TTC549 (cell line): Measurements from ENCODE around the gene EVI2B.
"Not testable (repeated sequence)": the region's sequence is repeated elsewhere in the genome, so short reads cannot be mapped to it uniquely, and the experiment has no call there.

ENCODE experiments used
- FAIRE-seq: peaks from 2 replicates; lab custom pipeline; 2012; peaks lifted over from hg19 to GRCh38; lab: Jason Lieb, UNC

EVI2B gene, protein sequence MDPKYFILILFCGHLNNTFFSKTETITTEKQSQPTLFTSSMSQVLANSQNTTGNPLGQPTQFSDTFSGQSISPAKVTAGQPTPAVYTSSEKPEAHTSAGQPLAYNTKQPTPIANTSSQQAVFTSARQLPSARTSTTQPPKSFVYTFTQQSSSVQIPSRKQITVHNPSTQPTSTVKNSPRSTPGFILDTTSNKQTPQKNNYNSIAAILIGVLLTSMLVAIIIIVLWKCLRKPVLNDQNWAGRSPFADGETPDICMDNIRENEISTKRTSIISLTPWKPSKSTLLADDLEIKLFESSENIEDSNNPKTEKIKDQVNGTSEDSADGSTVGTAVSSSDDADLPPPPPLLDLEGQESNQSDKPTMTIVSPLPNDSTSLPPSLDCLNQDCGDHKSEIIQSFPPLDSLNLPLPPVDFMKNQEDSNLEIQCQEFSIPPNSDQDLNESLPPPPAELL

DNA sequence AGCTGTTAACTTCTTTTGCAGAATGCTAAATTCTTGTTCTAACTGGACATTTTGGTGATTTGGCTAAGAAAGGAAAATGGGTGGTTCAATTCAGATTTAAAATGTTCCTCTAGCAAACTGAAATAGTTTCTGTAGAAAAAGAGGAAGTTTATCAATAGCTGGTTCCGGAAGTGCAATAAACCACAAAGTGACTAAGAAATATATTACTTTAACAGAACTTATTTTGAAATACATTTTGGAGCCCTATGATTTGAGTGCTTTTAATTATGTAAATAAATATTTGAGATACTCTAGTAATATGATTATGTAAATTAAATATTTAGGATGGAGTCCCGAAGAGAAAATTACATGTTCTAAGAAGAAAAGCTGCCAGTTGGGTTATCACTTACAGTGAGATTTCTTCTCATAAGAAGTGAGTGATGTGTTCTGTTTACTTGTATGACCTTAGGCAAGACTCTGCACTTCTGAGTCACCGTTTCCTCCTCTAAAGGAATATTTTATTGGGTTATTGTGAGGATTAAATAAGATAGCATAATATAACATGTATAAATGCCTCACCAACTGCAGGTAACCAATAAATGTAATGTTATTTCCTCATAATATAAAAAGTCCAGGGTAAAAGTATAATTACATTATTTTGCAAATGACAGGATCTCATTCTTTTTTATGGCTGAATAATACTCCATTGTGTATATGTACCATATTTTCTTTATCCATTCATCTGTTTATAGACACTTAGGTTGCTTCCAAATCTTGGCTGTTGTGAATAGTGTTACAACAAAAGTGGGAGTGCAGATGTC lies at the start of gene EVI2B:
EVI2B (minus strand) TSS at position 73 of the 800 bp plus-strand sequence. CDS start 8,445 bp downstream, outside the sequence.
- no peak for FAIRE-seq

DNA sequence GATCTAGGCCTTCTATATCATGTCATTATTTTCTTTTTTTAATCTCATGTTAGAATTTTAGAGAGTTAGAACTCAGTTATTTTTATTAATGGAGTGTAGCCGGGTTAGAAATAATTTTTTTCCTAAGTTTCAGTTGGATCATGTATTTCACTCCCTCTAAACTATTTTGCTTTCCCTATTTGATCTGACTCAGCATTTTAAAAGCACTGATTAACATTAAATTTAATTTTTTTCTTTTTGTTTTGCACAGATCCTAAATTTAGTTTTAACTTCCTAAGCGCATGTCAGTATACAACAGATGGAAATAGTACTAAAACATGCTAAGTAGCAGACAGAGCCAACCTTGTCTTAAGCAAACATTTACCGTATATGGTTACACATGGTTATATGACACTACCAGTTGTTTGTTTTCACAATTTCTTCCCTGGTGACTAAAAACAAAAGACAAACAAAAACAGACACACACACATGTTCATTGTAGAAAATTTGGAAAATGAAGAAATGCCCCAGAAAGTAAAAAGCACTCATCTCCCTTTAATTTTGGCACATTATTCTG lies 44.1 kb upstream of the EVI2B start:
- FAIRE-seq, result no peak

DNA sequence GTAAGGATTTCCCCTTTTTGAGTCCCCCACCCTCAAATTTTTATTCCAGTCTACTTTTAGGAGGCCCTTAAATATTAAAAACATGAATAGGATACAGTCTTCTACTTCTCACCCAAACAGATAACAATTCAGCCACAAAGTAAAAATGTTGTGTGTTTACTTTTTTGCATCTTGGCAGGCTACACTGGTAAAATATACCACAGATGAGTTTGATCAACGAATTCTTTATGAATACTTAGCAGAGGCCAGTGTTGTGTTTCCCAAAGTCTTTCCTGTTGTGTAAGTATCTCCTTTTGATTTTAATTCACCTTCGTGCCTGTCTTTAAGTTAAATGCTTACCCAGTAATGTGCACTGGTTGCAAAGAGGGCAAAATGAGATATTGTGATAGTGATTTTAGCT lies 43.2 kb upstream of the EVI2B start:
- no peak for FAIRE-seq

DNA sequence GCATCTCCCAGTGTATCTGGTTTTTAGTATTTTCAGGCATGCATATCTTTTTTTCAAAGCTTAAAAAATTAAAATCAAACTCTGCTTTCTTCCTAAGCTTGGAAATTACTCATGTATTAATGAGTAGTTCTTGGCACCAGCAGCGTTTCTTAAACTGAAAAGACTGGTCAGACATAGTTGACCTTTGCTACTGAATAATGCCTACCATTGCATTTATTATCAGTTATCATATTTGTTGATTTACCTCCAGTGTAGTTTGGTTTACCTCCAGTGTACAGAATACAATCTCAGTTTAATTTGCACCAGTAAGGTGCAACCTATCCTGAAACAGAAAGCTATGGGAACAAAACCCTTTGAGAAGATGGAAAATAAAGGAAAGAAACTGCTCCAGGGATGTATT lies 42.1 kb upstream of the EVI2B start:
- FAIRE-seq, result no peak

DNA sequence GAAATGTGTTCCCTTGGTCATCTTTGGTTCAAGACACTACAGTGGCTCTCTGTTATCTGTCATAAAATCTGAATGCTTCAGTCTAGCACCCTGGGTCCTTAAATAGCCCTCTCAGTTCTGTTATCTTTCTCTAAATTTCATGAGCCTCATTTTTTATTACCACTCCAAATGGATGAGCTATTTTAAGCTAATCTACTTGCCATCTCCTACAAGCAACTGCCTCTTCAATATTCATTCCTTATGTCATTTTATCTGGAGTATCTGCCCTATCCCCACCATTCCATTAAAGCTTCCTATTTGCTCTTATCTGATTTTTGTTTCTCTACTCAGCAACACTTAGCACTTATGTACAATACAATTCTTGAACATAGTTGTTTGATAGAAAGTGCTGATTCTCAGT lies 35.6 kb upstream of the EVI2B start:
- FAIRE-seq, result no peak

DNA sequence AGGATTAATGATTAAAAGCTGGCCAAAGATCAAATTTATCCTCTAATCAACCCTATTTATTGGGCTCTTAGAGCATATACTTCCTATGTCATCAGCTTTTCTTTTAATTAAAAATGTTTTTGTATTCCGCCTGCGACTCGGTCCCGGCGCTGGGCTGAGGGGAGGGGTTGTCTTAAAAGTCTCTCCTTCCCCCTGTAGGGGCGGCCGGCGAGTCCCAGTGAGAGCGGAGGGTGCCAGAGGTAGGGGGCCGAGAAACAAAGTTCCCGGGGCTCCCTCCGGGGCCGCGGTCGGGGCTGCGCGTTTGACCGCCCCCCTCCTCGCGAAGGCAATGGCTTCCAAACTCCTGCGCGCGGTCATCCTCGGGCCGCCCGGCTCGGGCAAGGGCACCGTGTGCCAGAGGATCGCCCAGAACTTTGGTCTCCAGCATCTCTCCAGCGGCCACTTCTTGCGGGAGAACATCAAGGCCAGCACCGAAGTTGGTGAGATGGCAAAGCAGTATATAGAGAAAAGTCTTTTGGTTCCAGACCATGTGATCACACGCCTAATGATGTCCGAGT lies 31.4 kb upstream of the EVI2B start:
- FAIRE-seq, result not testable (repeated sequence)

DNA sequence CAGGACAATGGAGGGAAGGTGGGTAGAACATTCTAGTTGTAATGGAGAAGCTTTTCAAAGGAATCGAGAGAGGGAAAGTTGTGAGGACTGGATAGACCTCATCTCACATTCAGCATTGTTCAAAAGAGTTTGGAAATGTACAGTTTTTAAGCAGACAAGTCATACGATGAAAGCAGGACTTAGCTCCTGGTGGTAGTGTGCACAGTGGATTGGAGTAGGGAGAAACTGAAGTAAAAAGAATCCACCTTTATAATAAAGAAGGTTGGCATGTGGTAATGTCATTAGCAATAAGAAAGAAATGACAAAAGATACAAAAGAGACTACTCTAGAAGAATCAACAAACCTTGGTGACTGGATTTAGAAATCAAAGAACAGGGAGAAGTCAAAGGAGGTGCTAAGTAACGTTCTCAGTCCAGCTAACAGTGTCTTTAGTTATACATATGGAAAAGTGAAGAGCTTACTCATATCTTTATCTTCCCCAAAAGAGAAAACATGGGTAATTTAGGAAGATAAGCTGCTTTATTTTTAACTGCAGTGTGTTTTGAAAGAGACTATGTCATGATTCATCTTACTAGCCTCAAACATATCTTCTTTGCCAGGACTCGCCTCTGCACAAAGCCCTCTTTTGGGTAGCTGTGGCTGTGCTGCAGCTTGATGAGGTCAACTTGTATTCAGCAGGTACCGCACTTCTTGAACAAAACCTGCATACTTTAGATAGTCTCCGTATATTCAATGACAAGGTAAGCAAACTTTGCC lies 26.2 kb upstream of the EVI2B start:
- FAIRE-seq, result no peak

DNA sequence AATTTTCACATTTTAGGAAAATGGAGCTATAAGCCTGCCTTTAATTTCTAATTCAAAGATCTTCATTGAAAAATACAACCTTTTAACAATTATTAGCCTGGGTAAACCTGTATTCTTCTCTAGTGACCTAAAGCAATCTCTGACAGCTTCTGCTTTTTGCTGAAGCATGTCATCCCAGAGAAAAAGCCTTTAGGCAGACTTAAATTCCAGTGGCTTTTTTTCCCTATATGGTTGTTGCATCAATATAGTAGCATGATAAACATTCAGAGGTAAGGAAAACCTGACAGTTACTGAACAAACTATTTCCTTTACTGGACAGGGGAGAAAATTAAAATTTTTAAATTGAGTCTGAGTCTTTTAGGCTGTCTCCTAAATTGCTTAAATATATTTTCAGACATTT lies 15.4 kb upstream of the EVI2B start:
- no peak for FAIRE-seq

DNA sequence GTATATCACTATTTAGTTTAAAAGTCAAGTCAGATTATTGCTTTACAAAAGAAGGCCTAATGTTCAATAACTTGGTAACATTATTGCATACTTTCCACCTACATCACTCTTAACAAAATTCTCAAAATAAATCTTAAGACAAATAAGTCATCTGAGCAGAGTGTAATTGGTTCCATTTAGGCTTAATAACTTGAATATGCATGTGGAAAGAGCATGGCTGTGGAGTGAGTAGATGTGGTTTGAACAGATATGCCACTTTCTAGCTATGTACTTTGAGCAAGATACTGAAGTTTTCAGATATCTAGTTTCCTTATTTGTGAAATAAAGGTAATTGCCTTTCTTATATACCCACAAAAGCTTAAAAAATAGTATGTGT lies 14.3 kb upstream of the EVI2B start:
- FAIRE-seq, result no peak

DNA sequence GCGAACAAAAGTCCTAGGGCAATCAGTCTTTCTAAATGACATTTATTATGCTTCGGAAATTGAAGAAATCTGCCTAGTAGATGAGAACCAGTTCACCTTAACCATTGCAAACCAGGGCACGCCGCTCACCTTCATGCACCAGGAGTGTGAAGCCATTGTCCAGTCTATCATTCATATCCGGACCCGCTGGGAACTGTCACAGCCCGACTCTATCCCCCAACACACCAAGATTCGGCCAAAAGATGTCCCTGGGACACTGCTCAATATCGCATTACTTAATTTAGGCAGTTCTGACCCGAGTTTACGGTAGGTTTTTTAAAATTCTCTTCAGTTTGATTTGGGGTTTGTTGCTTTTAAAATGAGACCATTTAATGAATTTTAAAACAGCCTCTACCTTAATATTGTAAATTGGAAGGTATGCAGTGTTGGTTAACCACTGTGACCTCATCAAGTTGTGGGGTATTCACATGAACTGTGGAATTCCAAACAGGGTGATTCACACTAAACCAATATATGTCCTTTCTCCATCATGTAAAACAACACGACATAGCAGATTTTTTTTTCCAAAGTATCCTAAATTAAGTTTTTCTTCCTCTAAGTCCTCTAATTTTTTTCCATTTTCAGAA lies 13.8 kb upstream of the EVI2B start:
- FAIRE-seq, result no peak

DNA sequence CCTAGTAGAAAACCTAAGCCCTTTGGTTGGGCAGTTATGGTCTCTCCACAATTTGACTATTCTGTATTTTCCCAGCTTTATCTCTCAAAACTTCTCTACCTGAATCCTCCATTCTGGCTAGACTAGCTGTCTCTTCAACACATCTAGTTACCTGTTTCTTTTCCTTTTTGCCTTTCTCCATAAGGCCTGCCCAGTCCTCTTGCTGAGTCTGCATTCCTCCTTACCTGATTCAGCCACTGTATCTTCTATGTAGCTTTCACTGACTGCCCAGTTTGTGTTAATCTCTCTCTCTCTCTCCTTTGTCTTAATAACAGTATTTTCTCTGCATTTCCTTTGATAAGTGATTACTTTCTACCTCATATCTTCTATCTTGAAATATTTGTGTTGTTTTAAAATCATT lies 9.7 kb upstream of the EVI2B start:
- FAIRE-seq, result no peak

DNA sequence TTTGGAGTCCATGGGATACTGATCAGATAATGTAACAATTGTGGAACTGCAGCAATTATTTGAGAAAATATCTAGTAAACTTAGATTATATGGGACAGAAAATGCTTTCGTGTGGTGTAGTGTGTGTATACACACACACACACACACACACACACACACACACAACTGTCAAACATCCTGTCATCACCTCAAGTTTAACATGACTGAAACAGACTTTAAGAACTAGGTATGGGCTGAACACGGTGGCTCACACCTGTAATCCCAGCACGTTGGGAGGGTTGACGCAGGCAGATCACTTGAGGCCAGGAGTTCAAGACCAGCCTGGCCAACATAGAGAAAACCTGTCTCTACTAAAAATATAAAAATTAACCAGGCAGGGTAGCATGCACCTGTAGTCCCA lies 8.1 kb upstream of the EVI2B start:
- no peak for FAIRE-seq

DNA sequence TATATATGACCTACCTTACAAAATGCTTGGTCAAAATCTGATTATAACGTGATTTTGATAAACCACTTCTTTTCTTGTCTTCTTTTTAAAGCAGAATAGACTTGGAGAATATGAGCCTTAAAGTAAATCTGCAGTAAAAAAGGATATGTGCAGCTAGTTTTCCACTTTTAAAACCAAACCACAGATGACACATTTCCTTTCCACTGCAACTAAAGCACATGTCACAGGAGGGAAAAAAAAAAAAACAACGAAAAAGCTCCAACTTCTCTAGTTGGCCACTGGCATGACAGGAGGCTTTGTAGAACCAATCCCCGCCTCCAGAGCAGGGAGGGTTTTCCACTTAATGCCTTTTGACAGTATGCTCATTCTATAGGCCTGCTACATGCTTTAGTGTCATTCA lies 7.6 kb upstream of the EVI2B start, which contains the start of gene EVI2A:
EVI2A (minus strand) TSS at position 142 of the 400 bp plus-strand sequence. CDS start 2,609 bp downstream, outside the sequence.
- FAIRE-seq, result no peak

DNA sequence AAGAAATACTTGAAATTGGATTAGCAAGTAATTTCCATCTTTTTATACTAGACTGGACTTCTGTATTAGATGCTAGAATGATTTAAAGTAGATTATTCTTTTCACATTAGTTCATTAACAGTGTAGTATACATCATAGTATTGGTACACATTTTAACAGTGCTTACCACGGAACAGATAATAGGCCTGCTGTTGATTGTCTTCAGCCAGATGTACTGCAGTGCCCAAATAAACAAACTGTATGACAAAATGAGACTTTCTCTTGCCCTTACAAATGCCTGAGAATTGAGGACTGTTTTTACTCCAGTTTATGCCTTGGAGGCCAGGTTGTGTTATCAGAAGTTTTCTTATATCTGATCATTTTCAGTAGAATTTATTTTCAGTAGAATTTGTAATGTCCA lies 6.9 kb upstream of the EVI2B start:
- FAIRE-seq, result no peak

DNA sequence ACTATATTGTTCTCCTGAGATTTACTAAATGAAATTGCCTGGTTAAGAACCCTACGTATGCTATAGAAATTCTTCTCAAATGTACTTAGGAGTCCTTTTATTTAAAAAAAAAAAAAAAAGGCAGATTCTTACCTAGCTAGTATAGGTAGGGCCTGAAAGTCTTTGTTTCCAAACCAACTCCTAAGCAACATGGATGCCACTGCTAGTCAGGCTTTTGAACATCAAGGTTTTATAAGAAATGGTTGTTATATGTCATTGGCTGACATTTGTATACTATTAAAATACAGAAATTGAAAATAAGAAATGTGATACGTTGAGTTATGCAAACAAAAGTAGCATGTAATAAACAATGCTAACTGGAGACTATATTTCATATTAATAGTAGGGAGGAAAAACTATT lies 6.4 kb upstream of the EVI2B start:
- FAIRE-seq, result no peak

DNA sequence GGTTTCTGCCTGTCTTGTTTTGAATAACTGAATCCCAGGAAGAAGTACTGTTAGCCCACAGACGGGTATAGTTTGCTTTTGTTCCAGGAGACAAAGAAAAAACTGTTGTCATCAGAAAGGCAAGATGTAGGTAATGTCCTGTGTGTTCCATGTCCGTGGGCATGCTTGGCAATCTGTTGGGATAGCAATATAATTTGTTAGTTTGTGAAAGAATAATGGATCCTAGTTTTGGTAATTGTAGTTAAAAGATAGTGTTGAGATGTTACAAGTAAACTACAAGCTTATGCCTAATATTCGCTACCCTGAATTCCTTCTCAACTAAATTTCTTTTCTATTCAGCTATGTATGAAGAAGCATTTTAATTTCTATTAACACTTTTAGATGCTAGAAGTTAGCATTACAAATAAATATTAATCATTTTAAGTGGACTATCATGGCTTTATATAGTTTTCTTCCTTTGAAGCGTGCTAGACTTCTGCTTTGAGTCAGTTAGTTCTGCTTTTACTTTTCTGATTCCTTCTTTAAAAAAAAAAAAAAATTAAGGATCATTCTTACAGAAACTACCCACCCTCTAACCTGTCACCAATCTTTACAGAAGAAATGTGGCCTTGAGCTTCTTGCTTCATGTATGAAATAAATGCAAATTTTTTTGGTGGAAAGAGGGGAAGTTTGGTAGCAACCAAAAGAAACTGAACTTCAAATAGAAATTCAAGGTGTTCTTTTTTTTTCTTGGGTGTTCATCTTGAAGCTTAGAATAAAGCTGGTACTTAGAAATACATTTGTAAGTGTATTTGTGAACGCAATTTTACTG lies 5.2 kb upstream of the EVI2B start:
- no peak for FAIRE-seq

DNA sequence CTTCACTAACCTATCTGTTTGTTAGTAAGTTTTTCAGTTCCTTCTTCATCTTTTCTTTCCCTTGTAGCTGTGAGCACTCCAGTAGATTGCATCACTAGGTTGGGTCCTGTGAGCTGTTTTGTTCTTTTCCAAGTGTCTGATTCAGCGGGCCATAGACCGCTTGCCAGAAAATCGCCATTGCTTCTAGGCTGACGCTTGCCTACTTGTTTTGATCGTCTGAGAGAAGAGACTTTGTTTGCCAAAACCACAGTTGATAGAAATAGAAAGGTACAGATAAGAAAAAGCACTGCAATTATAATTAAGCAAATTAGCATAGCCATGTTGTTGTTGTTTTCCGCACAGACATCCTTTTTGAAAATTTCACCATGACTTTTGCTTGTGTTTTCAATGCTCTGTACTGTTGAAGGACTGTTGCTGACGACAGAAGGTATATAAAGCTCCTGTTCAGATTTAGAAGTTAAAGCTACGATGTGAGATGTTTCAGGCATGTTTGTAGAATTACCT lies 4.5 kb upstream of the EVI2B start:
- no peak for FAIRE-seq

DNA sequence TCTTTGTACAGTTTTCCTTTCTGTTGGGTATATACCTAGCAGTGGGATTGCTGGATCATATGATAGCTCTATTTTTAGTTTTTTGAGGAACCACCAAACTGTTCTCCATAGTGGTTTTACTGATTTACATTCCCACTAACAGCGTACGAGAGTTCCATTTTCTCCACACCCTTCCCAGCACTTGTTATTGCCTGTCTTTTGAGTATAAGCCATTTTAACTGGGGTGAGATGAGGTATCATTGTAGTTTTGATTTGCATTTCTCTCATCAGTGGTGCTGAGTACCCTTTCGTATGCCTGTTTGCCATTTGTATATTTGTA lies 887 bp upstream of the EVI2B start:
- FAIRE-seq, result no peak

DNA sequence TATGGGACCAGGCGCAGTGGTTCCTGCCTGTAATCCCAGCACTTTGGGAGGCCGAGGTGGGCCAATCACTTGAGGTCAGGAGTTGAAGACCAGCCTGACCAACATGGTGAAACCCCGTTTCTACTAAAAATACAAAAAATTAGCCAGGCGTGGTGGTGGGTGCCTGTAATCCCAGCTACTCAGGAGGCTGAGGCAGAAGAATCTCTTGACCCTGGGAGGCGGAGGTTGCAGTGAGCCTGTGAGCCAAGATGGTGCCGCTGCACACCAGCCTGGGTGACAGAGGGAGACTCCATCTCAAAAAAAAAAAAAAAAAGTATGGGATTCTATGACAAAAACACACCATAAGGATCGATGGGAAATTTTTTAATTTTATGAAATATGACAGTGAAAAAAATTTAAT lies 1.6 kb downstream of the EVI2B start:
- FAIRE-seq, result not testable (repeated sequence)

DNA sequence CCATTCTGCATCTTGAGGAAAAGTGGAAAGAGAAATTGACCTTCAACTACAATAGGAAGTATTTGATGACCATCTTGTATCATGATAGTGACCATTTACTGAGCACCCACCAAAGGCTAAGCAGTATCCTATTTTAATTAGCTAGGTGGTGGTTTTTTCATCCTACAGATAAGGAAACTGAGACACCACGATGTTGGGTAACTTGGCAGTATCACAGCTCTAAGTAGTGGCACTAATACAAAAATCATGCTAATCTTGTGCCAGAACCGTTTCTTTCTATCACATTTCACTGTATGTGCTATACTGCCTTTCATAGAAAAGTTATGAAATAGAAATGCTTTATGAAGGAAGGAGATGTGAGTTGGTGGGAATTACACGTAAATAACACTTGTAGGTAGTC lies 2.3 kb downstream of the EVI2B start:
- FAIRE-seq, result no peak

DNA sequence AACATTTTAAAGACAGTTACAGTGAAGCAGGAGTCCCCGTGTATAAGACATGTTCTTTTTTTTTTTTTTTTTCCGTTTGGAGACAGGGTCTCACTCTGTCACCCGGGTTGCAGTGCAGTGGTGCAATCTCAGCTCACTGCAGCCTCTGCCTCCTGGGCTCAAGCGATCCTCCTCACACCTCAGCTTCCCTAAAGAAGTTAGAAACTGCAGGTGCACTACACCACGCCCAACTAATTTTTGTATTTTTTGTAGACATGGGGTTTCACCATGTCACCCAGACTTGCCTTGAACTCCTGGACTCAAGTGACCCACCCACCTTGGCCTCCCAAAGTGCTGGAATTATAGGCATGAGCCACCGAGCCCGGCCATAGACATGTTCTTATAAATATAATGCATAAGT lies 3.0 kb downstream of the EVI2B start:
- no peak for FAIRE-seq
